Middle frontal gyrus (tissue), 1 donor: Measurements from ENCODE around the gene ZNF507.
"Not testable (repeated sequence)": the region's sequence is repeated elsewhere in the genome, so short reads cannot be mapped to it uniquely, and the experiment has no call there.

Experiments used
- DNase-seq: peaks from one replicate; pipeline ENCODE4 v3.0.0-alpha.2; 2015; ENCODE audit warnings: low spot score; ENCODE audit errors: extremely low spot score

The ZNF507 gene

GRCh38 chr19:32367063-32367462 lies 21.7 kb downstream of the ZNF507 start:
- DNase-seq = no peak

GRCh38 chr19:32367948-32368536 lies 22.6 kb downstream of the ZNF507 start:
- DNase-seq = no peak

- no peak for DNase-seq
Observed at GRCh38 chr19:32368787-32369186, 23.4 kb downstream of the ZNF507 start.

GRCh38 chr19:32372726-32373517 lies 27.5 kb downstream of the ZNF507 start:
- DNase-seq = no peak

GRCh38 chr19:32373585-32374295 lies 28.3 kb downstream of the ZNF507 start:
- no peak for DNase-seq

GRCh38 chr19:32374362-32374761 lies 29.0 kb downstream of the ZNF507 start:
- DNase-seq = not testable (repeated sequence)

- not testable (repeated sequence) for DNase-seq
Observed at GRCh38 chr19:32377088-32377487, 31.7 kb downstream of the ZNF507 start.

- DNase-seq = no peak
Observed at GRCh38 chr19:32380269-32380668, 34.9 kb downstream of the ZNF507 start.

- no peak for DNase-seq
Observed at GRCh38 chr19:32387701-32388392, 42.4 kb downstream of the ZNF507 start.

GRCh38 chr19:32388393-32388855 lies 43.0 kb downstream of the ZNF507 start:
- no peak for DNase-seq

- no peak for DNase-seq
Observed at GRCh38 chr19:32392901-32393300, 47.5 kb downstream of the ZNF507 start.

- DNase-seq = no peak
Observed at GRCh38 chr19:32396046-32396652, 50.7 kb downstream of the ZNF507 start.

- DNase-seq = no peak
Observed at GRCh38 chr19:32397671-32398101, 52.3 kb downstream of the ZNF507 start.

GRCh38 chr19:32401992-32402391 lies 56.6 kb downstream of the ZNF507 start:
- DNase-seq = no peak

- no peak for DNase-seq
Observed at GRCh38 chr19:32403291-32403995, 58.0 kb downstream of the ZNF507 start.

- DNase-seq = no peak
Observed at GRCh38 chr19:32404213-32404932, 59.0 kb downstream of the ZNF507 start.

GRCh38 chr19:32404933-32405430 lies 59.6 kb downstream of the ZNF507 start:
- no peak for DNase-seq

GRCh38 chr19:32405431-32406160 lies 60.2 kb downstream of the ZNF507 start, which contains the start of gene DPY19L3:
Gene DPY19L3, plus strand, starts transcription at chr19:32405770. Its CDS starts 2,484 bp downstream, at chr19:32408254.
- DNase-seq = peak; percentile 80
